Spleen (tissue), 7 donors: ENCODE measurements around the gene PRRX2.

Experiments
- POLR2A ChIP-seq, 3 donors: fragments of 450-650 bp; IDR thresholded peaks; one replicate each; pipeline ENCODE4 v1.5.1; 2017; ENCODE audit warnings: antibody characterized with exemption in 3 of 3, mild to moderate bottlenecking in 1 of 3
- TF ChIP-seq, protein P1 (sequence below), 11 experiments: fragments of 200-600 bp in 7 of 11; fragments of 450-650 bp in 4 of 11; sonication (generic) in 4 of 11; IDR thresholded peaks in 8 of 11; conservative IDR thresholded peaks in 3 of 11; 1 replicate in 7 of 11; 2 replicates in 4 of 11; pipeline versions ENCODE4 v1.4.0 to v1.8.0; 2016 to 2021; ENCODE audit warnings: antibody characterized with exemption in 11 of 11, inconsistent platforms in 4 of 11, mild to moderate bottlenecking in 1 of 11
- donor health status: DM: no; HTN: no; CAD: no; lungs with moderate emphysema.
- donor health status: DM: no; HTN: no; CAD: no.
- donor health status: DM: no; HTN: no; CAD: no.

DNA sequence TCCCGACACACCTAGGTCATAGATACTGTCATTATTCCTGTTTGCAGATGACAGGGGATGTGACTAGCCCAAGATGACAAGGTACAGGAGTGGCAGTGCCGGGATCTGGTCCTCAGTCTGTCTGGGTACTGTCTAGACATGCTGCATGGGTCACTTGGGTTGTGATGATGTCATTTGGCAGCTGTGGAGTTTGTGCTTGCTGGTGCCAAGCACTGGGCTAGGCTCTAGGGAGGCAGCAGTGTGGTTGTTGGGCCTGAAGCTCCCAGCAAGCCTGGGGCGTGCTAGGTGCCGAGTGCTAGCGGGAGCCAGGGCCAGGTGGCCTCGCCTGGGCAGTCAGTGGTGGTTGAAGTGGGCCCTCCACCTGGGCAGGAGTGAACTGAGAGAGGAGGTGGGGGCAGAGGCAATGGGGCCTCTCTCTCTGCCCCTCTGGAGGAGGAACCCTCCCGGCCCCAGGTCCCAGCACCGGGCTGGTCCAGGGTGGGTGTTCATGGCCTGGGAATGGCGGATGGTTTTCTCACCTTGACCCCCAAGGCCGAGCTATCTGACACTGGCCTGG is 14.7 kb upstream of the PRRX2 start:
- no peak for TF ChIP-seq POLR2A (IDR thresholded peaks at IDR 0.05)
- TF ChIP-seq, protein P1, sequence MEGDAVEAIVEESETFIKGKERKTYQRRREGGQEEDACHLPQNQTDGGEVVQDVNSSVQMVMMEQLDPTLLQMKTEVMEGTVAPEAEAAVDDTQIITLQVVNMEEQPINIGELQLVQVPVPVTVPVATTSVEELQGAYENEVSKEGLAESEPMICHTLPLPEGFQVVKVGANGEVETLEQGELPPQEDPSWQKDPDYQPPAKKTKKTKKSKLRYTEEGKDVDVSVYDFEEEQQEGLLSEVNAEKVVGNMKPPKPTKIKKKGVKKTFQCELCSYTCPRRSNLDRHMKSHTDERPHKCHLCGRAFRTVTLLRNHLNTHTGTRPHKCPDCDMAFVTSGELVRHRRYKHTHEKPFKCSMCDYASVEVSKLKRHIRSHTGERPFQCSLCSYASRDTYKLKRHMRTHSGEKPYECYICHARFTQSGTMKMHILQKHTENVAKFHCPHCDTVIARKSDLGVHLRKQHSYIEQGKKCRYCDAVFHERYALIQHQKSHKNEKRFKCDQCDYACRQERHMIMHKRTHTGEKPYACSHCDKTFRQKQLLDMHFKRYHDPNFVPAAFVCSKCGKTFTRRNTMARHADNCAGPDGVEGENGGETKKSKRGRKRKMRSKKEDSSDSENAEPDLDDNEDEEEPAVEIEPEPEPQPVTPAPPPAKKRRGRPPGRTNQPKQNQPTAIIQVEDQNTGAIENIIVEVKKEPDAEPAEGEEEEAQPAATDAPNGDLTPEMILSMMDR (IDR thresholded peaks at IDR 0.05 in 8 of 11, conservative IDR thresholded peaks at IDR 0.05 in 3 of 11), result no peak
